Measurements from ENCODE around the gene RTF2.

RTF2 gene

GRCh38 chr20:56468316-56469076 lies at the start of gene RTF2:
Gene RTF2, plus strand, starts transcription at chr20:56468627. Its CDS starts 71 bp downstream, at chr20:56468698.
- DNase-seq (ENCODE audit: low read depth) = peak; percentile 88

- no peak for DNase-seq (ENCODE audit: low read depth)
Observed at GRCh38 chr20:56420028-56420427, 48.4 kb upstream of the RTF2 start.

GRCh38 chr20:56420940-56421688 lies 47.3 kb upstream of the RTF2 start:
- no peak for DNase-seq (ENCODE audit: low read depth)

GRCh38 chr20:56422076-56422823 lies 46.2 kb upstream of the RTF2 start:
- no peak for DNase-seq (ENCODE audit: low read depth)

GRCh38 chr20:56422824-56423189 lies 45.6 kb upstream of the RTF2 start:
- no peak for DNase-seq (ENCODE audit: low read depth)

- DNase-seq (ENCODE audit: low read depth) = no peak
Observed at GRCh38 chr20:56423211-56423610, 45.2 kb upstream of the RTF2 start.

- DNase-seq (ENCODE audit: low read depth) = no peak
Observed at GRCh38 chr20:56423886-56424285, 44.5 kb upstream of the RTF2 start.

- DNase-seq (ENCODE audit: low read depth) = no peak
Observed at GRCh38 chr20:56424931-56425330, 43.5 kb upstream of the RTF2 start.

- no peak for DNase-seq (ENCODE audit: low read depth)
Observed at GRCh38 chr20:56426026-56426425, 42.4 kb upstream of the RTF2 start.

- no peak for DNase-seq (ENCODE audit: low read depth)
Observed at GRCh38 chr20:56426926-56427325, 41.5 kb upstream of the RTF2 start.

- no peak for DNase-seq (ENCODE audit: low read depth)
Observed at GRCh38 chr20:56427797-56428196, 40.6 kb upstream of the RTF2 start.

GRCh38 chr20:56428410-56428809 lies 40.0 kb upstream of the RTF2 start:
- DNase-seq (ENCODE audit: low read depth) = no peak

GRCh38 chr20:56428881-56429280 lies 39.5 kb upstream of the RTF2 start:
- DNase-seq (ENCODE audit: low read depth) = no peak

GRCh38 chr20:56429502-56429901 lies 38.9 kb upstream of the RTF2 start:
- DNase-seq (ENCODE audit: low read depth) = no peak

GRCh38 chr20:56429941-56430340 lies 38.5 kb upstream of the RTF2 start:
- DNase-seq (ENCODE audit: low read depth) = no peak

GRCh38 chr20:56430461-56430860 lies 38.0 kb upstream of the RTF2 start:
- DNase-seq (ENCODE audit: low read depth) = no peak

- no peak for DNase-seq (ENCODE audit: low read depth)
Observed at GRCh38 chr20:56430957-56431356, 37.5 kb upstream of the RTF2 start.

- no peak for DNase-seq (ENCODE audit: low read depth)
Observed at GRCh38 chr20:56431471-56431870, 37.0 kb upstream of the RTF2 start.

GRCh38 chr20:56433221-56433879 lies 35.1 kb upstream of the RTF2 start:
- DNase-seq (ENCODE audit: low read depth) = no peak

- peak; percentile 82 for DNase-seq (ENCODE audit: low read depth)
Observed at GRCh38 chr20:56433880-56434255, 34.6 kb upstream of the RTF2 start.

- no peak for DNase-seq (ENCODE audit: low read depth)
Observed at GRCh38 chr20:56437196-56437960, 31.0 kb upstream of the RTF2 start.

GRCh38 chr20:56438284-56438683 lies 30.1 kb upstream of the RTF2 start:
- no peak for DNase-seq (ENCODE audit: low read depth)

All from GM04504 (cell line).